ENCODE results near the gene ETNK1.

Gene ETNK1

DNA sequence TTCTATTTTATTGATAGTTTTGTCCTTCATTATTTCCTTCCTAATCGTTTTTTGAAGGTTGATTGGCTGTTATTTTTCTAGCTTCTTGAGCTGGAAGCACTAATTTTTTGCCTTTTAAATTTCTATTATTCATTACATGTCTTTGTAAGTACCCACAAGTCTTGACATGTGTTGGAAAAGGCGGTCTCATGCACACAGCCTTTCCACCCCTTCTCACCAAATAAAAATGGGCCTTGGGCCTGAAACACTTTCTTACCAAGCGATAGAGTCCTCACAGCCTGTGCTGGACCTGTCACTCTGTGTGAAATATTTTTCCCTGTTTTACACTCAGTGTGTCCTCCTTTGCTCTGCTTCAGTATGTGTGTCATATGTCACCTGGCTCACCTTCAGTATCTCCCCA is 9.9 kb downstream of the ETNK1 start:
- DNase-seq (ENCODE audit: low read depth in 2 of 2) = no peak

DNA sequence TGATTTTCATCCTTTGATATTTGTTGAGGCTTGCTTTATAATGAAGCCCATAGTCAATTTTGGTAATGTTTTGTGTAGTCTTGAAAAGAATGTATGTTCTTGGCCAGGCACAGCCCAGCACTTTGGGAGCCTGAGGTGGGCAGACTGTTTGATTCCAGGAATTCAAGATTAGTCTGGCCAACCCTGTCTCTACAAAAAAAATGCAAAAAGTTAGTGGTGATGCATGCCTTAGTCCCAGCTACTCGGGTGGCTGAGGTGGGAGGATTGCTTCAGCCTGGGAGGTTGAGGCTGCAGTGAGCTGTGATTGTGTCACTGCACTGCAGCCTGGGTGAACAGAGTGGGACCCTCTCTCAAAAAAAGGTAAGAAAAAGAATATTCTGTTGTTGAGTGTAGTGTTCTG is 10.8 kb downstream of the ETNK1 start:
- no peak for DNase-seq (ENCODE audit: low read depth in 2 of 2)

DNA sequence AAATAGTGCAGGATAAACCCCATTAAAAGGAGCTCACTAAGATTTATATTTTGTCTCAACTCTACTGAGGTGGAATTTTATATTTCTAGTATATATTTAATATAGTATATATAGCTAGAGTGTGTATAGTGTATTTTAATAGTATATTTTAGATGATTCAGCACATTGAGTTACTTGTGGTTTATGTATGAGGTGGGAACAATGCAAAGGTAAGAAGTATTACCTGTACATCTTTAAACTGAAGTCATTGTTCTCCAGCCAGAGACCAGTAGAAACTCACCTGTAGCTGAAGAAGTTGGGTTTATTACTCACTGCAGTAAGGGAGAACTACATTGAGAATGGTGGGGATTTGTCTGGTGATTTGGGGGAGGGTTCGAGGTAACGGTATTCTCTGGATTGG is 15.9 kb downstream of the ETNK1 start:
- no peak for DNase-seq (ENCODE audit: low read depth in 2 of 2)

DNA sequence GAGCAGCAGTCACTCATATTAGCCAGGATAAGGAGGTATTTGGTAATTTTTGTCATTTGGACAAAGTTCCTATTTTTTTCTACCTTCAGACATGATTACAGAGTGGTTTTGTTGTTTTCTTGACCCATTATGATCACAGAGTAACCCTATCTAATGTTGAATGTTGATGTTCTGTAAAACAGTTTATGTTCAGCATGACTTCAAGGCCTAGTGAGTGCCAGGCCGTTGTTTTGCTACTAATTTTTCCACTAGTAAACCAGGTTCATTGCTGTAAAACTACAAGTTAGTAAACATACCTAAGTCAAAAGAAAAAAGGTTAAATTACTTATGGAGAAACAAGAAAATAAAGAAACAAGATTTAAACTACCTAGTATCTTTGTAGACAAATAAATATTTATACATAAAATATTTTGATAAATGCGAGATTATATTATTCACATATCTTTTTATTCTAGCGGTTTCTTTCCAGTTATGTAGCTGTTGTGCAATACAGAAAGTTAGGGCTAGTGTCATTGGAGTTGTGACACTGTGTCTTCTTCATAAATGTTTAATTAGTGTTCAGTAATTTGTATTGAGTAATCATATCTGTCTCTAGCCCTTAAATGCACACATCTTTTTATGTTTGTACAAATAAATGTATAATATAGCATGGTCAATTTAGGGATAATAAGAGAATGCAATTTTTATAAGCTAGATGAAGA is 16.5 kb downstream of the ETNK1 start:
- DNase-seq (ENCODE audit: low read depth in 2 of 2) = no peak

DNA sequence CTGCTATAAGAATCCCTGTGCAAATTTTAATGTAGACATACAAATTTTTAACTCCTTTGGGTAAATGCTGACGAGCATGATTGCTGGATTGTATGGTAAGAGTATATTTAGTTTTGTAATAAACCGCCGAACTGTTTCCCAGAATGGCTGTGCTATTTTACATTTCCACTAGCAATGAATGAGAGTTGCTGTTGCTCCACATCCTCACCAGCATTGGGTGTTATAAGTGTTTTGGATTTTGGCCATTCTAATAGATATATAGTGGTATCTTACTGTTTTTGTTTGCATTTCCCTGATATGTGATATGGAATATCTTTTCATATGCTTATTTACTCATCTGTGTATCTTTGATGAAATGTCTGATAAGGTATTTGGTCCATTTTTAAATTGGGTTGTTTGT is 23.7 kb downstream of the ETNK1 start:
- DNase-seq (ENCODE audit: low read depth in 2 of 2) = no peak

DNA sequence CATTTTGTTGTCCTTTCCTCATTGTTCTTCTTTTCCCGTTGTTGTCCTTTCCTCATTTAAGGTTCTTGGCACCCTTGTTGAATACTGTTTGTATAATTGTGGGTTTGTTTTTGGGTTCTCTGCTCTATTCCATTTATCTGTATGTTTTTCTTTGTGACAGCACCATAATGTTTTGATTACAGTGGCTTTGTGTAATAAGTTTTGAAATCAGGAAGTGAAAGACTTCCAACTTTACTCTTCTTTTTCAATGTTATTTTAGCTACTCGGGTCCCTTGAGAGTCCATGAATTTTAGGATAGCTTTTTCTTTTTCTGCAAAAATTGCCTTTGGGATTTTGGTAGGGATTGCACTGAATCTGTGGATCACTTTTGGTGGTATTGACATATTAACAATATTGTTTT is 28.1 kb downstream of the ETNK1 start:
- DNase-seq (ENCODE audit: low read depth in 2 of 2) = no peak

DNA sequence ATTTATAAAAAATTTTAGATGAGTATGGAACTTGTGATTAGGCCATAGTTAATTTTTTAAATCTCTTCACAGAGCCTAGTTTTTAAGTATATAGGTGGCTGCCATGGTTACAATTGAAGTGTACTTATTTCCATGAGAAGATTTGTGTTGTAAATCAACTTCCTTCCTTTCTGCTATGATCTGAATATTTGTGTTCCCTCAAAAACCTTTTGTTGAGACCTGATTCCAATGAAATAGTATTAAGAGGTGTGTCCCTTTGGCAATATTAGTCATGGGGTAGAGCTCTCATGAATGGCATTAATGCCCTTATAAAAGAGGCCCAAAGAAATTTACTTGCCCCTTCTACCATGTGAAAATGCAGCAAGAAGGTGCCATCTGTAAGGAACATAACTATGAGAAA is 28.8 kb downstream of the ETNK1 start:
- DNase-seq (ENCODE audit: low read depth in 2 of 2) = no peak

DNA sequence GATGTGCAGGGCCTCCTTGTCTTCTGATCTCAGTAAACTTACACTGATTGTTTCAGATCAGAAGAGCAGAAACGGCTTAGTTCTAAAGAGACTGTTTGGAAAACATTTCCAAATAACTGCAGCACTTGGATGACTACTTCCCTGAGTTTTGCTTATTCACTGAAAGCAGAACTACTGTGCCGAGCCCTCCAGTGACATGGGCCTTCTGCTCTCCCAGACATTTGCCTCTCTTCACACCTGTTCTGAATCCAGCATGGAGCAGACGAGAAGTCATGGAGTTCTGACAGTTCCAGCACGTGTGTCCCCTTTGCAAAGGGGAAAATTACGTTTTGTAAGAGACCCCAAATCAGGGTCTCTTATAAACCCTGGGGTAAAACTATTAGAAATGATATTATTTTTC is 31.4 kb downstream of the ETNK1 start:
- DNase-seq (ENCODE audit: low read depth in 2 of 2) = no peak

DNA sequence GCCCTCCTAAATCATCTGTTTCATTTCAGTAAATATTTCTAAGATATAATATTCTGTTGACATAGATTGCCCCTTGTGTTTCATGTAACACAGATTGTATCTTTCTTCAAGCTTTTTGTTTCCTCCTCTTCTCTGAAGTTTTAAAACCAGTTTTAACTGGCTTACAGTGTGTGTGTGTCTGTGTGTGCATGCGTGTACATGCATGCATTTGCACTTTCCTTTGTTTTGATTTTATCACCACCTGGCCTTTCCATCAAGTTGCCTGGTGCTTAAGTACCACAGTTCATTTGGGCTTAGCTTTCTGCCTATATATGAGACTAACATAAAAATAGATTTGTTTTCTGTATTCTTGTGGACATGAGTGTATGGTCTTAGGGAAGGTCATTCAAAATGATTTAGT is 31.9 kb downstream of the ETNK1 start:
- no peak for DNase-seq (ENCODE audit: low read depth in 2 of 2)

DNA sequence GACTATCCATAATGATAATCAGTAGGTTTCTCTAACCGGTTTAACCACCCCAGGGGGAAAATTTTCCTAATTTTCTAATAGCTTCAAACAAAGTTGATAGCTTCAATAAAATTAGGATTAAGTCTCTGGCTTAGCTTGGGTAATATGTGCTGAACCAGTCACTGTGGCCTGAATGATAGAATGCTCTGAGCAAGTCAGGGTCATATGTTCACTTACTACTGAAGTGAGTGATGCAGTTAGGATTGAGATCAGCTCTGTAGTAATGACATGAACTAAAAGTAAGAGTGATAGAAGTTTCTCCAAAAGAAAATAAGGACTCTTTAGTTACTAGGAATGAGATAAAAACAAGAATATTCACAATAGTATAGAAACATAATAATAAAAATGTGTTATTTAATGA is 32.6 kb downstream of the ETNK1 start:
- no peak for DNase-seq (ENCODE audit: low read depth in 2 of 2)

DNA sequence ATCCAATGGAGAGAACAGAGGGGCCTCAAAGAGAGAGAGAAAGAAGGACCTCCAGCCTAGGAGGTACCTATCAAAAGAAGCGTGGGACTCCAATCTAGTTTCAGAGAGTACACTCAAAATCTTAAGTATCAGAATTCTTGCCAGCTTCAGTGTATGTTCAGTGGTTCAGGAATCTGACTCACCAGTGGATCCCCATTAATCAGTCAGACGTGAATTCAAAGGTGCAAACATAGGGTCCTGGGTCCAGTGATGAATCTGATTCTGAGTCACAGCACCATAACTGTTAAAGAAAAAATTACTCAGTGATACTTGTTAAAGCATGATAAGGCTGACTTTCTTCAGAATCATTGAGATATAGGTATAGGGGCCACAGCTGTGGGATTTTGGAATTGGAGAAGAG is 33.2 kb downstream of the ETNK1 start:
- no peak for DNase-seq (ENCODE audit: low read depth in 2 of 2)

DNA sequence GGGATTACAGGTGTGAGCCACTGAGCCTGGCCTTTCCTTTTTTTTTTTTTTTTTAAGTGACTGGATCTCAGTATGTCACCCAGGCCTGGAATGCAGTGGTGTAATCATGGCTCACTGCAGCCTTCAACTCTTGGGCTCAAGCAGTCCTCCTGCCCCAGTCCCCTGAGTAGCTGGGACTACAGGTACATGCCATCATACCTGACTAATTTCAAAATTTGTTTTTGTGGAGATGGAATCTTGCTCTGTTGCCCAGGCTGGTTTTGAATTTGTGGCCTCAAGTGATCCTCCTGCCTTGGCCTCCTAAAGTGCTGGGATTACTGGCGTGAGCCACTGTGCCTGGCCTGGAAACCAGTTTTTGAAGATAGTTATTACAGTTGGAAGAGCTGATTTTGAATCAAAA is 37.4 kb downstream of the ETNK1 start:
- no peak for DNase-seq (ENCODE audit: low read depth in 2 of 2)

DNA sequence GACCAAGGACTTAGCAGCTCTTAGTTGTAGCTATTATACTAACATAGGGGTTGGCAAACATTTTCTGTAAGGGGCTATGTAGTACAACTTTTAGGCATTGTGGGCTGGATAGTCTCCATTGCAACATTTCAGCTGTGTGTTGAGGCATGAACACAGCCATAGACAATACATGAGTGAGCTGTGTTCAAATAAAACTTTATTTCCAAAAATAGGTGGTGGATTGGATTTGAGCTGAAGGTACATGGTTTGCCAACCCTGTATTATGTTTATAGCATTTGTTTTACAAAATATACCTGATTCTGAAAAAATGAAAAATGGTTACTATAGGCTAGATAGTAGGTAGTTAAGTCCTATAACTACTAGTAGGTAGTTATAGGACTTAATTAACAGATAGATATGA is 40.5 kb downstream of the ETNK1 start:
- no peak for DNase-seq (ENCODE audit: low read depth in 2 of 2)

DNA sequence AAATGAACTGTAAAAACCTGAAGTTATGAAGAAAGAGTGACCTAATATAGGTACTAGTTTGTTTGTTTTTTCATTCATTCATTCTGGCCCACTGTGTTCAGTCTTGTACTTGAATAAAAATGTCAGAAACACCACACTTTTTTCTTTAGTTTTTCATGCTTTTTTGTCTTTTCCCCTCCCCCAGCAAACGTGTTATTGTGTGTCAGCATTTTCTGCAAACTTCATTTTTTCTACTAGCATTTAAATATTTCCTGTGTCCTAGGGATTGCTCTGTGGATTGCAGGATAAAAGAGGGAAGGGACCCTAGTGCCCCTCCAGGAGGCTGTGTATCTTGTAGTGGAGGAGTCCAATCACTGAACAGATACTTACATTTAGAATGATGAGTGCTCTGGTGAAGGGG is 42.2 kb downstream of the ETNK1 start:
- DNase-seq (ENCODE audit: low read depth in 2 of 2) = no peak

DNA sequence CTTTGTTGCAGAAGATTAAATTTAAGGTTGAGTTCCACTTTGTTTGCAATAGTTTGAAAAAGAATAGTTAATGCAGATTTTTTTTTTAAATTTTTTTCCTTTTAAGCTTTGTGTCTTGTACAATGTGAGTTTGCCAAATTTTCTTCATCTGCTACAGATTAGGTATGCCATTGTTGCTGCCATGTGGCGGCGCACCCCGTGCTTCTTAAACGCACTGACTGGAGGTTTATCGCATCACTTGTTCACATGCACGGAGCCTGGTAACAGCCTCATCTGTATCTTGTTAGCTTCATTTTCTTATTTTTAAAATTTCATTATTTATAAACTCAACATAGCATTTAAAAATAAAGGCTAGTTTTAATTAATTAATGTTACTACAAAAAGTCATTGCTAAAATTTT is 43.5 kb downstream of the ETNK1 start:
- no peak for DNase-seq (ENCODE audit: low read depth in 2 of 2)

DNA sequence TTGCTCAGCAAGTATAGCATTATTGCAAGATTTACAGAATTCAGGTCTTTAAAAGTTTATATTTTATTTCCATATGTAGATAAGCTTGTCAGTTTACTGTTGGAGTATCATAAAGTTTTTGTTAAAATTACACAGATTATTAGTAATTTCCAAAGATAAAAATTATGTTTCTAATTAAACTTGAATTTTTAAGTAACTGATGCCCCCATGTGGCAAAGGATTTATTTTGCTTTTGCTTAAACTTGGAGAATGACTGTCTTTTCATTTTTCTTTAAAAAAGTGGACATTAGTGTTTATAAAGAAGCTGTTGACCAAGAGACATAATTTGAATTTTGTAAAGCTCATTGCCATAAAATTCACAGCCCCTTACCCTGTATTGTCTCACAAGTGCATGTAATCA is 45.8 kb downstream of the ETNK1 start:
- DNase-seq (ENCODE audit: low read depth in 2 of 2) = no peak

DNA sequence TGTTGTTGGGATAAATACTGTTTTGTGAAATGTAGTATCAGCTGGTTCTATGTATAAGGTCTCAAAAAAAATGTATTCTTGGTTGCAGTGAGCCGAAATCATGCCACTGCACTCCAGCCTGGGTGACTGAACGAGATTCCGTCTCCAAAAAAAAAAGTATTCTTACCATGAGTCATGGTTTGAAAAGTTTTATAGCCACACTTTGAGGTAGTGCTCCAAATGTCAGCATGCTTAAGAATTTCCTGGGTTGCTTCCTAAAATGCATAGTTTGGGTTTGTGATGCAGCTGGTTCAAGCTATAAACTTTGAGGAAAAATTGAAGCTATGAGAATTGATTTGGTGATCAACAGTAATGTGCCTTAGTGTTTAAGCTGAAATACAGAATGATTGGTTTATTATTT is 48.0 kb downstream of the ETNK1 start:
- no peak for DNase-seq (ENCODE audit: low read depth in 2 of 2)

DNA sequence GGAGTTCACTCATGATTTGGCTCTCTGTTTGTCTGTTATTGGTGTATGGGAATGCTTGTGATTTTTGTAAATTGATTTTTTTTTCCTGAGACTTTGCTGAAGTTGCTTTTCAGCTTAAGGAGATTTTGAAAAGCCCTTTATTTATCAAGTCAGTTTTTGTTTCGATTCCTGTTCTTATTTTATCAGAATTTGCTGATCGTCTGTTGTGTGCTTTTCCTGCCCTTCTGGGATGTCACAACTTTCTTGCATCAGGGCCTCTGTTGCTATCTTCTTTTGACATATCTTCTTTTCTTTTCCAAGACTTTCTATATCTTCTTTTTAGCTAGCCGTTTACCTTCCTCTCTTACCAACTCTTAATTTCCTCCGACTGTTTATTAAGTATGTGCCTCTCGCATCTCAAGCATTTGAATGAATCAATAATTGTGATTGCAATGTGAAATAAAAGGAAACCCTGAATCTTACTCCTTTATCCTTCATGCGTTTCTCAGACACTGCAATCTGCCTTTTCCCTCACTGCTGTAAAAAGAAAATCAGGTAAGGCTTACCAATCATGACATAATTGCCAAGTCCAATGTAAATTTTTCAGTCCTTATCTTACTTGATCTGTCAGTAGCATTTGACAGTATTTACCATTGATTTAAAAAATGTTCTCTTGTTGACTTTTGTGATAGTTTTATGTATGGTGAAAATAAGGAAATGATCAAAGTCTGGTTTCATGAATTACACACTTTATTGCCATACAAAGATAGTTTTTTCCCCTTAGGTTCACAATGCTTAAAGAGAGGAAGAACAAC is 53.0 kb downstream of the ETNK1 start:
- no peak for DNase-seq (ENCODE audit: low read depth in 2 of 2)

DNA sequence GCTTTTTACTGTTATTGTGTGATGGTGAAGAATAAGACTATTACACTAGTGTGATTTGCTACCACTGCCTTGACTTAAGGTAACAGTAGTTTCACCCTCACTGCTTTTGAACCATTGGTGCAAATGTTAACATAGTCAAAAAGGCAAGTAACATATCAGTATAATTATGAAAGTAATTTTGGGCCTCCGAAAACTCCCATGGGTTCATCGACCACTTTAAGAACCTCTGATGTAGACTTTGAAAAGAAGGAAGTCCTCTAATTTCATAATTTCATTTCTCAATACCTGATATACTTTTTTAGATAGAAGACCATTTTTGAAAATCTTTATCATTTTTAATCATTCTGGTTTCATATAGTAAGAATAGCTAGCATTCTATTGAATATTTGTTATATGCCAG is 57.7 kb downstream of the ETNK1 start:
- DNase-seq (ENCODE audit: low read depth in 2 of 2) = no peak

DNA sequence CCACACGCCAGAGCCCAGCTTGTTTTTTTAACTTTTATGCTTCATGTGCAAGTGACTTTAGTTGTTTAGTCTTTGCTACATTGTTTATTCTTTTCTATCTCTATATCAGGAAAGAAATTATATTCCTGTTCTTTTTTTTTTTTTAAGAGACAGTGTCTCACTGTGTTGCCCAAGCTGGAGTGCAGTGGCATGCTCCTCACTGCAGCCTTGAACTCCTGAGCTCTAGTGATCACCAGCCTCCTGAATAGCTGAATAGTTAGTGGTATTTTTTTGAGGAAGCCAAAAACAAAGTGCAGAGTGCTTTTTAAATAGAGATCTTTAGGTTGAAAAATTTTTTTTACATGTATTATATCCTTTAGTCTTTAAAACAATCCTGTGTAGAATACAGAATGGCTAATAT is 58.2 kb downstream of the ETNK1 start:
- DNase-seq (ENCODE audit: low read depth in 2 of 2) = no peak

DNA sequence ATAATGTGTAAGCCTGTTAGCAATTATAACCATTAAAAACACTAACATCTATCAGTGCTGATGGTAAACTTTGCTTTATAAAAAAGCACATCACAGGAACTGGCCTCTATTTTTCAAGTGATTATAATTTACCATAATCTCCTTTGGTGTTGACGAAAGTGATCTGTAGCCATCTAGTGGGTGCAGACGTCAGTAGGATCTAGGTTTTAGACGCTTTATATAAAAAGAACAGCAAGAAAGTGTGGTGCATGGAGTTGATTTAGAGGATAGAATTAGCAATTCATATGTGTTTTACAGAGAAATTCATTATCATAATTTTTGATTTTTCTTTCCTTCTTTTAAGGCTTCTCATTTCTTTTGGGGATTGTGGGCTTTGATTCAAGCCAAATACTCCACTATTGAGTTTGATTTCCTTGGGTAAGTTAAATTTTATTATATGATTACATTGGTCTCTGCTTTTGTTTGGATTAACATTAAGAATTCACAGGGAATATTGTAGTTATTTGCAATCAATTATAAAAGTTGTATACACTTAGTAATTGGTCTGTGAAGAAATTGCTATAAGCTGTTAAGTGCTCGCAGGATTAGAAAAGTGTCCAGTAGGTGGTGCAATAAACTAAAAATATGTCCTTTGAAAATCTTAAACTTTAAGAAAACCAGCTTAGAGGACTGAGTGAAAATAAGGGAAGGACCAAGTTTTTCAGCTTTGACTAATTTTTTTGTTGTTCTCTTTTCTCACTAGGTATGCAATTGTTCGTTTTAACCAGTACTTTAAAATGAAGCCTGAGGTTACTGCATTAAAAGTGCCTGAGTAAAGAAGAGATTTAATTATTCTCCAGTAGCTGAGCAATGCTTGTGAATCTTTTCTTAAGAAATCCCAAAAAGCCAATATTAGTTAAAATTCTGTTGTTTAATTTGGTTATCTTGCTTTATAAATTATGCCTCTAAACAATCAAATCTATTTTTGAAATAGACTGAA is 59.5 kb downstream of the ETNK1 start:
- no peak for DNase-seq (ENCODE audit: low read depth in 2 of 2)

DNA sequence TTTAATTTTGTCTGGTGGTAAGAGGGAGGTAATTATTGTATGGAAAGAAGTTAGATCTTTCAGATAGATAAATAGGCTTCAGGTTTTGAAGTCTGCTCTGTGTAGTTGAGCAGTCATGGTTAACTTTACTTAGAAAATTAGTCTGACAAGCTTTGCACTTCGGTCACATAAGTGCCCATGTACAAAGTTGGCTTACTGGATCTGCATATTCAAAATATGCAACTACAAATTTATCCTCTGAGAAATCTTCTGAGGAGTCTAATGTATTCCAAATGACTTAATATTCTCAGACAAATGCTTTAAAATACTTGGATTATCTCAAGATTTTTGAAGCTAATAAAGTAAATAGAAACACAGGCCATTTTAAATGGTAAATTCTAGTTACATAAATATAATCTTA is 61.2 kb downstream of the ETNK1 start:
- DNase-seq (ENCODE audit: low read depth in 2 of 2) = no peak

Measured in activated CD8-positive, alpha-beta memory T cell treated with anti-CD3 and anti-CD28 coated beads for 4 hours (primary cell).